ENCODE results near the gene CPSF6.

DNA sequence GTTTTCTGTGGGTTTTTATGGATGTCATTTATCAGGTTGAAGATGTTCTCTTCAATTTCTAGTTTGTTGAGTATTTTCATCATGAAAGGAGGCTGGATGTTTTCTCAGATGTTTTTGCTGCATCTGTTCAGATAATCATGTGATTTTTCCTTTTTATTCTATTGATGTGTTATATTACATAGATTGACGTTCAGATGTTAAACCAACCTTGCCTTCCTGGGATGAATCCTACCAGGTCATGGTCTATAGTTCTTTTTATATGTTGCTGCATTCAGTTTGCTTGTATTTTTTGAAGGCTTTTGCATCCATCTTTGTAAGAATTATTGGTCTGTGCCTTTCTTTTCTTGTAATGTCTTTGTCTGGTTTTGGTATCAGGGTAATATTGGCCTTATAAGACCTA lies 64.9 kb downstream of the CPSF6 start:
- TF ChIP-seq, protein P1, sequence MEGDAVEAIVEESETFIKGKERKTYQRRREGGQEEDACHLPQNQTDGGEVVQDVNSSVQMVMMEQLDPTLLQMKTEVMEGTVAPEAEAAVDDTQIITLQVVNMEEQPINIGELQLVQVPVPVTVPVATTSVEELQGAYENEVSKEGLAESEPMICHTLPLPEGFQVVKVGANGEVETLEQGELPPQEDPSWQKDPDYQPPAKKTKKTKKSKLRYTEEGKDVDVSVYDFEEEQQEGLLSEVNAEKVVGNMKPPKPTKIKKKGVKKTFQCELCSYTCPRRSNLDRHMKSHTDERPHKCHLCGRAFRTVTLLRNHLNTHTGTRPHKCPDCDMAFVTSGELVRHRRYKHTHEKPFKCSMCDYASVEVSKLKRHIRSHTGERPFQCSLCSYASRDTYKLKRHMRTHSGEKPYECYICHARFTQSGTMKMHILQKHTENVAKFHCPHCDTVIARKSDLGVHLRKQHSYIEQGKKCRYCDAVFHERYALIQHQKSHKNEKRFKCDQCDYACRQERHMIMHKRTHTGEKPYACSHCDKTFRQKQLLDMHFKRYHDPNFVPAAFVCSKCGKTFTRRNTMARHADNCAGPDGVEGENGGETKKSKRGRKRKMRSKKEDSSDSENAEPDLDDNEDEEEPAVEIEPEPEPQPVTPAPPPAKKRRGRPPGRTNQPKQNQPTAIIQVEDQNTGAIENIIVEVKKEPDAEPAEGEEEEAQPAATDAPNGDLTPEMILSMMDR (IDR thresholded peaks at IDR 0.05), result no peak
- TF ChIP-seq POLR2A (IDR thresholded peaks at IDR 0.05) (no peak), EP300 (IDR thresholded peaks at IDR 0.05) (no peak)
